T-helper 2 cell (primary cell): Measurements from ENCODE around the gene CARF.
"Not testable (repeated sequence)": the region's sequence is repeated elsewhere in the genome, so short reads cannot be mapped to it uniquely, and the experiment has no call there.

Experiments
- DNase-seq, 5 experiments: peaks; one replicate each; pipeline versions ENCODE4 v3.0.0 to v3.0.0-alpha.2; 2012 to 2022

Gene CARF

DNA sequence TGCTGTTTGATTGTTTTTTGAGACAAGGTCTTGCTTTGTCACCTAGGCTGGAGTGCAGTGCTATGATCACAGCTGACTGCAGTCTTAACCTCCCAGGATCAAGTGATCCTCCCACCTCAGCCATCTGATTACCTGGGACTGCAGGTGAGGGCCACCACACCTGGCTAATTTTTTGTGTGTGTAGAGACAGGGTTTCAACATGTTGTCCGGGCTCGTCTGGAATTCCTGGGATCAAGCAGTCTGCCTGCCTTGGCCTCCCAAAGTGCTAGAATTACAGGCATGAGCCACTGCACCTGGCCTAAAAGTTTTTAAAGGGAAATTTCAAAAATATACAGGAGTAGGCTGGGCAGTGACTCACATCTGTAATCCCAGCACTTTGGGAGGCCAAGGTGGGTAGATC, 22.4 kb downstream of the CARF start:
- no peak for DNase-seq

DNA sequence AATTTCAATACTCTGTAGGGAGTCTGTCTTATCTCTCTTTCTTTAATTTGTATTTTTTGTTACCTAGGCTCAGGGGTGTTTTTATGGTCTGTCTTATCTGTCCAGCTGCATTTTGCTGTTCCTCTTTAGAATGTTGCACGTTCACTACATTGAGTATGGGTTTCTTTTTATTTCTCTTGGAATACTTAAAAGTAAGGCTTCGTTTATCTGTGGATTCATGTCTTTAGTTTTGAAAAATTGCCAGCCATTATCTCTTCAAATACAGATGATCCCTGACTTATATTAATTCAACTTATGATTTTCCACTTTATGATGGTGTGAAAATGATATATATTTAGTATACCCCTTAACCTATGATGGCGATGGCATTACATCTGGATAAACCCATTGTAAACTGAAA, 26.9 kb downstream of the CARF start:
- DNase-seq, result no peak

DNA sequence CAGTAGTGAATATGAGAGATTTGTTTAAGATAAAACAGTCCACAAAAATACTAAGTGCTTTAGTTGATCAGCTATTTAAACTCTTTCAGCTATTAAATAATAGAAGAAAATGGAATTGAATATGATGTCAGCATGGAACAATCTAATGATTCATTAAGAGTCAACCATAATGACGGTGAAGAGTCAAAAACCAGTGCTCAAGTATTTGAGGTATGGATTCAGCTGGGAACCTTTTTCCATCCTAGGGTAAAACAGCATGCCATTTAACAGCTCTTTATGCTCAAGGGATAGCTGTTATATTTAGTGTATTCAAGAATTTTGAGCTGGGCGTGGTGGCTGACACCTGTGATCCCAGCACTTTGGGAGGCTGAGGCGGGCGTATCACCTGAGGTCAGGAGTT, 29.7 kb downstream of the CARF start:
- no peak for DNase-seq

- no peak for DNase-seq
Observed at GRCh38 chr2:202944408-202944807, 32.3 kb downstream of the CARF start.

- DNase-seq, result no peak
Observed at GRCh38 chr2:202944816-202945215, 32.7 kb downstream of the CARF start.

DNA sequence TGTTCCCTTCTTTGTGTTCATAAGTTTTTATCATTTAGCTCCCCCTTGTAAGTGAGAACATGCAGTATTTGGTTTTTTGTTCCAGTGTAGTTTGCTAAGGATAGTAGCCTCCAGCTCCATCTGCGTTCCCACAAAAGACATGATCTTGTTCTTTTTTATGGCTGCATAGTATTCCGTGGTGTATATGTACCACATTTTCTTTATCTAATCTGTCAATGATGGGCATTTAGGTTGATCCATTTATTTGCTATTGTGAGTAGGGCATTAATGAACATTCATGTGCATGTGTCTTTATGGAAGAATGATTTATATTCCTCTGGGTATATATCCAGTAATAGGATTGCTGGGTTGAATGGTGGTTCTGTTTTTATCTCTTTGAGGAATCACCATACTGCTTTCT, 33.4 kb downstream of the CARF start:
- DNase-seq, result no peak

GRCh38 chr2:202949333-202949732, 37.3 kb downstream of the CARF start:
- not testable (repeated sequence) for DNase-seq

- peak in 1 of 5 experiments; percentile 27 for DNase-seq
Observed at GRCh38 chr2:202950592-202950991, 38.5 kb downstream of the CARF start.

GRCh38 chr2:202960524-202960923, 48.4 kb downstream of the CARF start:
- no peak for DNase-seq

GRCh38 chr2:202963712-202964111, 51.6 kb downstream of the CARF start:
- DNase-seq, result no peak

- DNase-seq, result peak in 1 of 5 experiments; percentile 83
Observed at GRCh38 chr2:202965810-202966460, 53.9 kb downstream of the CARF start.

DNA sequence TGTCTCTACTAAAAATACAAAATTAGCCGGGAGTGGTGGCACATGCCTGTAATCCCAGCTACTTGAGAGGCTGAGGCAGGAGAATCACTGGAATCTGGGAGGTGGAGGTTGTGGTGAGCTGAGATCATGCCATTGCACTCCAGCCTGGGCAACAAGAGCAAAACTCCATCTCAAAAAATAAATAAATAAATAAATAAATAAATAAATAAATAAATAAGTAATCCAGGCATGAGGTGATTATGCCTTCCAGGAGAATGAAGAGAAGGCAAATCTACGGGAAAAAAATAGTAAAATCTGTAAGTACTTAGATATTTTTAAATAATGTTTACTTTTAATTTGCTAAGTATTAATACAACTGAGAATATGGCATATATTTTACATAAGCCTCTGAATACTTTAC, 57.3 kb downstream of the CARF start:
- DNase-seq, result not testable (repeated sequence)

DNA sequence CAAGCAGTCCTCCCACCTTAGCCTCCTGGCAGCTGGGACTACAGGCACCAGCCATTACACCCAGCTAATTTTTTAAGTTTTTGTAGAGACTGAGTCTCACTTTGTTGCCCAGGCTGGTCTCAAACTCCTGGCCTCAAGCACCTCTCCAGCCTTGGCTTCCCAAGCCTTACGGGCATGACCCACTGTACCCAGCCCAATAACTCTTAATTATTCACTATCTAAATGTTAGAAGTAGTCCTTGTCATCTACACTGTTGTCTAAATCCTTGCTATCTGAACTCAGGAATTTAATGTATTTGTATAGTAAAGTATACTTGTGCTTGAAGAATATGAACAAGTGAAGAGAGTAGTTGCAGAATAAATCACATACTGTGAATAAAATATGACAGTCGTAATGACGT, 64.7 kb downstream of the CARF start:
- DNase-seq, result no peak

GRCh38 chr2:202982779-202983491, 70.9 kb downstream of the CARF start:
- DNase-seq, result no peak

DNA sequence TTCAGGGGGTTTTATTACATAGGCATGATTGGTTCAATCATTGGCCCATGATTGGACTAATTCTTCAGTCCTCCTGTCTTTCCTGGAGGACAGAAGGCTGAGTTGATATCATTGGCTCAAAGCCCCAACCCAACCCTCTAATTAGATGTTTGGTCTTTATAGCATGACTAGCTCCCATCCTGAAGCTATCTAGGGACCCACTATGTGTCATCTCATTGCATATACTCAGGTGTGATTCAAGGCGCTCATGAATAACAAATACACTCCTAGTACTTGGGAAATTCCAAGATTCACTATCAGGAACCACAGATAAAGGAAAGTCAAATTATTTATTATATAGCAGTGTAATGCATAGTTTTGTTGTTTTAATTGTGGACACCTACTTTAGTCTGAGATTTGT, 77.7 kb downstream of the CARF start:
- no peak for DNase-seq

GRCh38 chr2:202990501-202990900, 78.4 kb downstream of the CARF start:
- no peak for DNase-seq

DNA sequence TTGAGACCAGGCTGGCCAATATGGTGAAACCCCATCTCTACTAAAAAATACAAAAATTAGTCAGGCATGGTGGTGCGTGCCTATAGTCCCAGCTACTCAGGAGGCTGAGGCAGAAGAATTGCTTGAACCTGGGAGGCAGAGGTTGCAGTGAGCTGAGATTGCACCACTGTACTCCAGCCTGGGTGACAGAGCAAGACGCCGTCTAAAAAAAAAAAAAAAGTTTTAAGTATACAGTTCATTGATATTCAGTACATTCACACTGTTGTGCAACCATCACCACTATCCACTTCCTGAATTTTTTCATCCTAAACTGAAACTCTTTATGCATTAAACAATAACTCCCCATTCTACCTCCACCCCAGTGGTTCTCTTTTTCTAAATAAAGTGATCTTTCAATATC, 85.0 kb downstream of the CARF start:
- not testable (repeated sequence) for DNase-seq

DNA sequence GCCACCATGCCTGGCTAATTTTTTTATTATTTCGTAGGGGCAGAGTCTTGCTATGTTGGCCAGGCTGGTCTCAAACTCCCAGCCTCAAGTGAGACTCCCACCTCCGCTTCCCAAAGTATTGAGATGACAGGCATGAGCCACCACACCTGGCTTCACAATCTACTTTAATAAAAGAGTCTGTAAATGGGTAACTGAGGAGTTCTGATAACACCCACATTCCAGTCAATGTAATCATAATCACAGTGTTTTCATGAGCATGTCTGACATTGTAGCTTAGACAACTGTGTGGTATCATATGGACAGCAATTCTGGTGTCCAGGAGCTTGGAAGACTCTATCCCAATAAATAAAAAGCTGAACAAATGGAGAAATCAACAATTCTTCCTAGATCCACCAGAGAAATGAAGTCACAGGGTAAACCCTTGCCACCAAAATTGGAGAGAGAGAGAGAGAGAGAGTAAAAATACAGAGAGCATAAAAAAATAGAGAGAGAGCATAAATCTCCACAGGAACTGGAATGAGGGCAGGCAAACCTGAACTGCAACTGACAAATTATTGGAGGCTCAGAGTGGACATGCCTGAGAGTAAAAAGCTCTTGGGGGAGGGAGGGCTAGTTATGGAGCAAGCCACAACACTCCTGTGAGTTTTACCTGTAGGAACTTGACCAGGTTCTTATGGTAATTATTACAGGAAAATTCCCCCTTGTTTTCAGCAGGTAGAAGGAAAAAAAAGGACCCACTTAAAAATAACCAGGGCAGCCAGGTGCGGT, 90.2 kb downstream of the CARF start:
- DNase-seq, result no peak

- no peak for DNase-seq
Observed at GRCh38 chr2:203003716-203004115, 91.6 kb downstream of the CARF start.

GRCh38 chr2:203014456-203015199, 102.6 kb downstream of the CARF start, which contains the start of gene NBEAL1:
NBEAL1 (plus strand) TSS chr2:203014875; CDS start chr2:203016385, 1,510 bp downstream.
- DNase-seq, result peak; percentile 93 to 98 (median 95)

- DNase-seq, result no peak
Observed at GRCh38 chr2:203016716-203017115, 104.6 kb downstream of the CARF start.

- peak in 1 of 5 experiments; percentile 23 for DNase-seq
Observed at GRCh38 chr2:203018181-203018580, 106.1 kb downstream of the CARF start.

- DNase-seq, result no peak
Observed at GRCh38 chr2:203019142-203019541, 107.1 kb downstream of the CARF start.
